HG03457 (cell line): Measurements from ENCODE around the gene PPIP5K2.

ENCODE experiments used
- ATAC-seq: cut with Tn5 transposase; IDR thresholded peaks from one replicate; pipeline ENCODE4 v1.9.1; 2021; ENCODE audit warnings: moderate number of reproducible peaks; ENCODE audit not compliant: unreplicated experiment

Gene PPIP5K2

DNA sequence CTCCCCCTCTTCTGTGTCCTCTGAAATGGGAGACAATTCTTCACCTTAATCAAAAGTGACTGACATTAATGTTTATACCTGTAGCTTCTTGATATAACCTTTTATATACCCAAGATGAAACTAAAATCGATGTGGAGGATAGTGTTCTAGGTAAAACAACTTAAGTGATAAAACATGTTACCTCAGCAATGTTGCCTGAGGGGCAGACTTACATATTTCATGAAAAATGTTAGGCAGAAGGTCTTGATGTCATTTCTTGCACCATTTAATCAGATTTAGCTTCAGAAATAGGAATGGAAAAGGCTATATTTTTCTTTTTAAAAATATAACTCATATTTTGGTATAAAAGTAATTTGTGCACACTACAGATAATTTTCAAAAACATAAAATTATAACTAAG, 115.8 kb downstream of the PPIP5K2 start:
- no peak for ATAC-seq

GRCh38 chr5:103237778-103238177, 117.7 kb downstream of the PPIP5K2 start:
- ATAC-seq, result no peak

- ATAC-seq, result no peak
These were observed 123.6 kb downstream of the PPIP5K2 start for GRCh38 chr5:103243665-103244064.

- no peak for ATAC-seq
These were observed 124.3 kb downstream of the PPIP5K2 start for GRCh38 chr5:103244398-103244797.

DNA sequence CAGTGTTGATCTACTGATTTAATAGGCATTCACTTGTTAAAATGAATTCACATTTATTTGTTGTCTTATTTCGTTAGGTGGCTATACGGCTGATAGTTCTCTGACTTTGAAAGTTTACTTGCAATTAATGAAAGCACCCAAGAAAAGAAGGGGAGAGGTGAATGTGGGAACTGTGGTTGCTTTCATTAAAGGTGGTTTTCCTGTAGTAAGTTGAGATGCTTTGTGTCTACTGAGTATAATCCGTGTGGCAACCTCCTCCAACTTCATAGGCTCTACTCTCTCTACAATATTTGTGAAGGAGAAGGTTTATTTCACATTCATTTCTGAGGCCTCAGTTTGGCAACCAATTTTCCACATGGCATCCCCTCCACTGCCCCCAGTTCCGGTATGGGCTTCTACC, 125.7 kb downstream of the PPIP5K2 start:
- no peak for ATAC-seq

DNA sequence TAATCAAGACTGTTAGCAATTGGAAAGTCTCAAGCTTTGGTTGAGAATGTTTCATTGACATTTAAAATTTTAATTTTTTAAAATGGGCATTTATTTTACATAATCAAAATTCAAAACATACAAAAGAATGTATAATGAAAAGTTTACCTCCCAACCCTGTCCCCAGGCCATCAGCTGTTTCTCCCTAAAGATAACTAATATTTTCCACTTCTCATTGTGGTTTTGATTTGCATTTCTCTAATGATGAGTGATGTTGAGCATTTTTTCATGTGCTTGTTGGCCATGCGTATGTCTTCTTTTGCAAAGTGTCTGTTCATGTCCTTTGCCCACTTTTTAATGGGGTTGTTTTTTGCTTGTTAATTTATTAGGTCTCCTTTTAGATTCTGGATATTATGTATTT, 127.0 kb downstream of the PPIP5K2 start:
- no peak for ATAC-seq

GRCh38 chr5:103249068-103249467, 129.0 kb downstream of the PPIP5K2 start:
- no peak for ATAC-seq

- no peak for ATAC-seq
These were observed 134.8 kb downstream of the PPIP5K2 start for GRCh38 chr5:103254921-103255320.

DNA sequence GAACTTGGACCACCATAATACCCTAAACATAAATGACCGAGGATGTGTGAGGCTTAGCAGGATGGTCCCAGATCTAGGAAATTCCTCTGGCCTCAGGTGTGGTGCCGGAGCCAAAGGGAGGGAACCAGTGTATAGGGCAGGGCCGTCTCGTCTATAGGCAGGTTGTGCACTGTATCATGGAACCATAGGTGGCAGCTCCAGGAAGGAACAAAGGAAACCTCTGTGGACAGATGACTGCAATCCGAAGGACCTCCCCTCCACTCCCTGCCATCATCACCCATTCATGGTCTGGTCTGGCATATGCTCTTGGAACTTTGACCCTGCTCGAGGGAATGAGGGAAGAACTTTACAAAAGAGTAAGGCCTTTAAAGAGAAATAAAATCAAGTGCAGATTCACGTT, 135.6 kb downstream of the PPIP5K2 start:
- no peak for ATAC-seq

DNA sequence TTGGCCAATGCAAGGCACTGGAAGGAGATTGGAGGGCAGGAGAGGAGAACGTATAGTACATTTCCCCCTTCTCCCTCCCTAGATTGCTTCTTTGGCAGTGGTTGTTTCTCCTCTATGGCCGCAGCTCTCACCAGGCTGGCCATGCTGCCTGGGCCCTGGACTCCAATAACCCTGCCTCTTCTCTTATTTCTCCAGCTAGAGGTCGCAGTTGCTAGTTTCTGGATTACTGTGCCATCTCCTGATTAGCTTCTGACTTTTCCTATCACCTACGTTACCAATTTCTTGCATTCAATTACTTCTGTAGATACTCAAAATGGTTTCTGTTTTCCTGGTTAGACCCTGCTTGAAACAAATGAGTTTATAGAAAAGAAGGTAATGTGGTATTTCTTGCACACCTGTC, 136.1 kb downstream of the PPIP5K2 start:
- ATAC-seq, result no peak

GRCh38 chr5:103258368-103258956, 138.4 kb downstream of the PPIP5K2 start, which contains the start of gene MACIR:
TSS of gene MACIR (plus strand) at chr5:103258763. CDS start at chr5:103275920, 17,157 bp downstream.
- ATAC-seq, result peak; percentile 77

GRCh38 chr5:103258957-103259704, 139.0 kb downstream of the PPIP5K2 start:
- ATAC-seq, result peak; percentile 26

- ATAC-seq, result no peak
These were observed 139.7 kb downstream of the PPIP5K2 start for GRCh38 chr5:103259705-103260355.

DNA sequence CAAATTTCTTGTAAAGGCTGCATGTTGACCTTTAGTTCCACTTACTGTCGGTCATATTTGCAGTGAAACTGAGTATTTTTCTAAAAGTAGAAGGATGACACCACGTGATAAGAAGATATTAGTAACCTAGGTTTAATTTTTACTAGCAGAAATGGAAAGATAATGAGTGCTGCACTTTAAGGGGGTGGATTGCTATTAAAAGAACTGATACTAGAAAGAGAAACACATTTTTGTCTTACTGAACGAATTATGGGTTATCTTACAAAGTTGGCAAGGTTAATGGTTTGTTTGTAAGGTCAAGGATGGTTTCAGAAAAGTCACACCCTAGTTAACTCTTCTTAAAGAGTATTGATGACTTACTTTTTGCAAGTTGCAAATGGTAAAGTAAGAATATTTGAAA, 140.8 kb downstream of the PPIP5K2 start:
- ATAC-seq, result peak; percentile 41
